Esophagus squamous epithelium (tissue), 4 donors: ENCODE results near the gene NOP16.

Experiments
- POLR2A ChIP-seq, 4 donors: fragments of 450-650 bp; IDR thresholded peaks; one replicate each; pipeline ENCODE4 v1.6.1; 2017; ENCODE audit warnings: antibody characterized with exemption in 4 of 4, mild to moderate bottlenecking in 4 of 4, moderate library complexity in 3 of 4
- TF ChIP-seq, protein P1 (sequence below), 6 experiments: fragments of 450-650 bp in 4 of 6; fragments of 200-600 bp in 2 of 6; sonication (generic) in 2 of 6; IDR thresholded peaks; one replicate each; pipeline ENCODE4 v1.5.1; 2016 to 2019; ENCODE audit warnings: antibody characterized with exemption in 6 of 6, mild to moderate bottlenecking in 4 of 6, moderate library complexity in 4 of 6

DNA sequence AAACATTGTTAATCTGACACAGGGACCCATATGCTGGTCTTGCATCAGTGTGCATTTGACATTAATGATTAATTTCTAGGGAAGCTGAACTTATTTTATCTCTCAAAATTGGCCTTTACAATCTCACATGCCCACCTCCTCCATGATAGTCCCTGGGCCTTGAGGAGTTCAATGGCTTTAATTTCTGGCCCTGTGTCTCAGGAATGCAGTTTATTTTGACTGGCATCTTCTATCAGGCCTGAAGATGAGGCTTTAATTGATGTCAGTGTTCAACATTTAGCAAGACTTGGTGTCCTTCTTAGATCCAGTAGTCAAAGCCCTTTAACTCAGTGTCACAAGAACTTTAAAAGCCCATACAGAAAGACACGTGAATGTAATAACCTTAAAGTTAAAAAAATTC, 38.5 kb upstream of the NOP16 start:
- TF ChIP-seq, protein P1, sequence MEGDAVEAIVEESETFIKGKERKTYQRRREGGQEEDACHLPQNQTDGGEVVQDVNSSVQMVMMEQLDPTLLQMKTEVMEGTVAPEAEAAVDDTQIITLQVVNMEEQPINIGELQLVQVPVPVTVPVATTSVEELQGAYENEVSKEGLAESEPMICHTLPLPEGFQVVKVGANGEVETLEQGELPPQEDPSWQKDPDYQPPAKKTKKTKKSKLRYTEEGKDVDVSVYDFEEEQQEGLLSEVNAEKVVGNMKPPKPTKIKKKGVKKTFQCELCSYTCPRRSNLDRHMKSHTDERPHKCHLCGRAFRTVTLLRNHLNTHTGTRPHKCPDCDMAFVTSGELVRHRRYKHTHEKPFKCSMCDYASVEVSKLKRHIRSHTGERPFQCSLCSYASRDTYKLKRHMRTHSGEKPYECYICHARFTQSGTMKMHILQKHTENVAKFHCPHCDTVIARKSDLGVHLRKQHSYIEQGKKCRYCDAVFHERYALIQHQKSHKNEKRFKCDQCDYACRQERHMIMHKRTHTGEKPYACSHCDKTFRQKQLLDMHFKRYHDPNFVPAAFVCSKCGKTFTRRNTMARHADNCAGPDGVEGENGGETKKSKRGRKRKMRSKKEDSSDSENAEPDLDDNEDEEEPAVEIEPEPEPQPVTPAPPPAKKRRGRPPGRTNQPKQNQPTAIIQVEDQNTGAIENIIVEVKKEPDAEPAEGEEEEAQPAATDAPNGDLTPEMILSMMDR (IDR thresholded peaks at IDR 0.05): no peak
- no peak for TF ChIP-seq POLR2A (IDR thresholded peaks at IDR 0.05)
